Peyer's patch (tissue), 4 donors: Measurements from ENCODE around the gene PRSS50. TPM values are rescaled to one million over a fixed set of nuclear protein-coding genes. Genes with fewer than 3 reads are reported as not detected.

Experiments used
- DNase-seq, 3 donors: peaks; one replicate each; pipeline ENCODE4 v3.0.0-alpha.2; 2017 to 2019
- H3K27ac ChIP-seq, 4 donors: fragments of 200-600 bp; sonication (generic); one replicate each; pipeline ENCODE4 v1.5.1; 2016 to 2019
- H3K27me3 ChIP-seq, 2 donors: fragments of 200-600 bp; sonication (generic); one replicate each; pipeline ENCODE4 v1.5.1; 2019
- H3K36me3 ChIP-seq, 3 donors: fragments of 200-600 bp; sonication (generic); one replicate each; pipeline ENCODE4 v1.5.1; 2016 to 2019
- H3K4me1 ChIP-seq, 4 donors: fragments of 200-600 bp; sonication (generic); one replicate each; pipeline ENCODE4 v1.5.1; 2016 to 2019
- H3K4me3 ChIP-seq, 4 donors: fragments of 200-600 bp; sonication (generic); 1 replicate in 3 of 4; 2 replicates in 1 of 4; pipeline ENCODE4 v1.5.1; 2016 to 2019; ENCODE audit warnings: mild to moderate bottlenecking in 1 of 4
- H3K9me3 ChIP-seq, 4 donors: fragments of 200-600 bp; sonication (generic); one replicate each; pipeline ENCODE4 v1.5.1; 2016 to 2019; ENCODE audit warnings: mild to moderate bottlenecking in 1 of 4
- CTCF ChIP-seq, 6 experiments: fragments of 450-650 bp in 4 of 6; fragments of 200-600 bp in 2 of 6; sonication (generic) in 1 of 6; IDR thresholded peaks; one replicate each; pipeline ENCODE4 v1.5.1; 2017 to 2019; ENCODE audit warnings: antibody characterized with exemption in 6 of 6, mild to moderate bottlenecking in 3 of 6, moderate library complexity in 1 of 6
- POLR2A ChIP-seq, 2 donors: fragments of 450-650 bp; IDR thresholded peaks; one replicate each; pipeline ENCODE4 v1.5.1; 2017; ENCODE audit warnings: antibody characterized with exemption in 2 of 2, mild to moderate bottlenecking in 2 of 2, moderate library complexity in 2 of 2
- total RNA-seq, 4 donors: library from RNA; depleted of rRNA; stranded (reverse); fragments of >200 nt; gene quantifications; one replicate each; pipeline ENCODE4 v1.1.0, GENCODE V29; 2016

PRSS50 gene
- total RNA-seq, 4 donors from 2014 or later: not detected

GRCh38 chr3:46674031-46674845 is 43.4 kb downstream of the PRSS50 start:
- H3K36me3 ChIP-seq: peaks cover 0 to 3% (median 0%) of the 10 kb centered on the region in 3 donors
- DNase-seq: peak in 2 of 3 donors; percentile 19 to 36

DNA sequence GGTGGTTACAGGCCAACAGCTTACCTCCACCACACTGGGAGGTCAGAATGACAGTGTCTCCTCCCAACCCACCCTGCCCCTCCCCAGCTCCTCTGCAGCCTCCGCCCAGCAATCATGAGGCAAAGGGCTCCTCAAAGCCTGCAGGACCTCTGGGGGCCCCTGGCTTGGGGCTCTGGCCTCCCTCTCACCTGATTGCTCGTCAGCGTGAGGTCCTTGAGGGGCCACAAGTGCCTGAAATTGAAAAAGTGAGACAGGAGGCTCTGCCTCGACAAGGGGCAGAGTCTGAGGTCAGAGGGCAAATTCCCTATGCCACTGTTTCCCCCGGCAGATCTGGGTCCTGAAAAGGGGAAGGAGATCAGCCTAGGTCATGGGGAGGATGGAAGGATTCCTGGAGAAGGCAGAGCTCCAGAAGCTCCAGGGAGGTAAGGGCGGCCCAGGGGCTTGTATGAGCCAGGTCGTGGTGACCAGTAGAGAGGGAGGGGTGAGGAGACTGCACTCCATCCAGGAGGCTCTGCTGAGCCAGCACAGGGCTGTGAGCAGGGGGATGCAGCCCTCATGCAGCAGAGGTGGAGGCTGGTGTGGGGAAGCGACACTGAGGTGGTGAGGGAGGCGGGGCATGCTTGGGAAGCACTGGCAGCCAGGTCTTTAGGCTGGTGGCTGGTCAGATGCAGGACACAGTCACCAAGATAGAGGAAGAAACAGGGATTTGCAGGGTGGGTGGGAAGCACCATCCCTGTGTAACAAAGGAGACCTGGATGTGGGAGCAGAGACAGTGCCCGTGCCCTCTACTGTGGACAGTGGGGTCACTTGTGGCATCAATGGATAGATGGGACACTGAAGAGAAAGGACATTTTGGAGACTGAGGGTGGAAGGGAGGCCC is 44.3 kb downstream of the PRSS50 start:
- H3K9me3 ChIP-seq: no peaks in the 10 kb centered on the region
- no peaks in the 10 kb centered on the region for H3K4me1 ChIP-seq
- H3K27me3 ChIP-seq: no peaks in the 10 kb centered on the region
- peaks cover 0 to 3% (median 0%) of the 10 kb centered on the region in 3 donors for H3K36me3 ChIP-seq
- no peak overlapping the region for H3K27ac ChIP-seq
- TF ChIP-seq CTCF (IDR thresholded peaks at IDR 0.05) (no peak), POLR2A (IDR thresholded peaks at IDR 0.05) (no peak)
- peak in 2 of 3 donors; percentile 36 to 41 for DNase-seq
- no peak overlapping the region for H3K4me3 ChIP-seq

More at GRCh38 chr3:46674031-46674845, 43.4 kb downstream of the PRSS50 start:
- no peaks in the 10 kb centered on the region for H3K4me1 ChIP-seq
- no peaks in the 10 kb centered on the region for H3K9me3 ChIP-seq
- TF ChIP-seq POLR2A (IDR thresholded peaks at IDR 0.05) (no peak), CTCF (IDR thresholded peaks at IDR 0.05) (no peak)
- no peak overlapping the region for H3K27ac ChIP-seq
- H3K4me3 ChIP-seq: no peak overlapping the region
- H3K27me3 ChIP-seq: no peaks in the 10 kb centered on the region

DNA sequence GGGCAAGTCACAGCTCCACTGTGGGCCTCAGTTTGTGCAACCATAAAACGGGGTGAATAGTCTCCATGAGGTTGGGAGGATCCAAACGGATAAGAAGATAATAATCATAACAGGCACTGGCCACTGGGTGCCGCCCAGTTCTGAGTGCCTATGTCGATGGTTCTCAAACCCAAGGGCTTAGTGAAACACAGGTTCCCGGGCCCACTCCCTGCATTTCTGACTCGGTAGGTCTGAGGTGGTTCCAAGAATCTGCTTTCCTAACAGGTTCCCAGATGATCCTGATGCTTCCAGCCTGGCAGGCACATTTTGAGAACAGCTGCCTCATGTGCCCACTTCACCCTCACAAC is 45.3 kb downstream of the PRSS50 start:
- Histone ChIP-seq H3K9me3 (no peaks in the 10 kb centered on the region), H3K4me1 (no peaks in the 10 kb centered on the region), H3K27me3 (no peaks in the 10 kb centered on the region), H3K36me3 (peaks cover 0 to 3% (median 0%) of the 10 kb centered on the region in 3 donors), H3K27ac (no peak overlapping the region), H3K4me3 (no peak overlapping the region)
- DNase-seq: peak in 2 of 3 donors; percentile 26 to 38
- TF ChIP-seq CTCF (IDR thresholded peaks at IDR 0.05): no peak
- no peak for TF ChIP-seq POLR2A (IDR thresholded peaks at IDR 0.05)

DNA sequence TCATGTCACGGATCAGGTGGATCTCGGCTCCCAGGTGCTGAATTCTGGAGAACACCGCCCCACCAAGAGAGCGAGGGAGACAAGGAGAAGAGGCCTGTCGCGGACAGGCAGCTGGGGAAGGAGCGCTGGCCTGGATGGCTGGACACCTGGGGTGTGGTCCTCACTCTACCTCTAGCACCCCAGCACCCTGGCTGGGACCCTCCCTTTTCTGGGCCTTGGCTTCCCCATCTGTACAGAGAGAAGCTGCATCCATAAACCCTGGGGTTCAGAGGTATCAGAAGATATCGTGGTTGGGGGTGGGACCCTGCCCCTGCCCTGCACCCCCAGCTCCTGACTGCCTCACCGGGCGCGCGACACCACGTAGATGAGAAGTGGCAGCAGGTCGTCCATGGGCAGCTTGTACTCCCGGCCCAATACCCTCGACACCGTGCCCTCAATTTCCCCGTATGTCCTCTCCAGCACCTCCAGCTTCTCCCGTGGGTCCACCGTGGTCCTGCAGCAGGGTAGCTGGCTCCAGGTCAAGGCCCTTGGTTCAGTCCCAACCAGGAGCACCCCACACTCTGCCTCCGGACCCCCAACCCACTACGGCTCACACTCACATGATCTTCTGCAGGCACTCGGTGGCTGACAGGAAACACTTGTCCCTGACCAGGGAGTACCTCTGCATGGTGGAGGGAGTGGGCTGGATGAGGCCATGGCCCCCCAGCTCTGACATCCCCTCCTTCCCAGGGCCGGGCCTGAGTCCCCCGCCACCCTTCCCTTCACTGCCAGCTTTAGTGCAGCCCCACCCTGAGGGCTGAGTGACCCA is 45.9 kb downstream of the PRSS50 start:
- TF ChIP-seq POLR2A (IDR thresholded peaks at IDR 0.05) (no peak), CTCF (IDR thresholded peaks at IDR 0.05) (no peak)
- no peak overlapping the region for H3K27ac ChIP-seq
- no peaks in the 10 kb centered on the region for H3K27me3 ChIP-seq
- no peaks in the 10 kb centered on the region for H3K4me1 ChIP-seq
- no peaks in the 10 kb centered on the region for H3K9me3 ChIP-seq
- no peak overlapping the region for H3K4me3 ChIP-seq
- DNase-seq: peak in 1 of 3 donors; percentile 39
- peaks cover 0 to 3% (median 0%) of the 10 kb centered on the region in 3 donors for H3K36me3 ChIP-seq

GRCh38 chr3:46670891-46671427 is 46.7 kb downstream of the PRSS50 start:
- H3K27me3 ChIP-seq: no peaks in the 10 kb centered on the region
- H3K4me1 ChIP-seq: no peaks in the 10 kb centered on the region
- no peak overlapping the region for H3K4me3 ChIP-seq
- DNase-seq: peak in 1 of 3 donors; percentile 30
- H3K36me3 ChIP-seq: peaks cover 0 to 3% (median 0%) of the 10 kb centered on the region in 3 donors
- TF ChIP-seq POLR2A (IDR thresholded peaks at IDR 0.05) (no peak), CTCF (IDR thresholded peaks at IDR 0.05) (no peak)
- H3K27ac ChIP-seq: no peak overlapping the region
- no peaks in the 10 kb centered on the region for H3K9me3 ChIP-seq
